Frontal cortex (tissue), 4 donors: ENCODE measurements around the gene OSBPL3. TPM values are rescaled to one million over a fixed set of nuclear protein-coding genes. Genes with fewer than 3 reads are reported as not detected.
A peak's percentile ranks its signal among the peaks of the same experiment; 100 is the strongest.

Experiments
- DNase-seq, 2 donors: peaks; one replicate each; pipeline ENCODE4 v3.0.0; 2012; ENCODE audit warnings: low spot score in 2 of 2
- FAIRE-seq: peaks from 2 replicates; lab custom pipeline; 2012; peaks lifted over from hg19 to GRCh38; lab: Jason Lieb, UNC
- total RNA-seq: library from RNA; depleted of rRNA; stranded (reverse); fragments of >200 nt; gene quantifications from one replicate; pipeline ENCODE4 v1.2.3, GENCODE V29; 2014
- donor health status: control.
- donor health status: control.
- donor health status: control.

The OSBPL3 gene
- total RNA-seq, 1 donor from 2014 or later = 4.5 TPM

- no peak for FAIRE-seq
- peak; percentile 19 to 49 for DNase-seq
Measured at GRCh38 chr7:24981171-24981951, 1.4 kb upstream of the OSBPL3 start.

- FAIRE-seq = no peak
- DNase-seq = peak in 1 of 2 donors; percentile 14
Measured at GRCh38 chr7:24980534-24981170, 674 bp upstream of the OSBPL3 start.

GRCh38 chr7:24979470-24979862 lies 512 bp downstream of the OSBPL3 start:
- FAIRE-seq (no peak), DNase-seq (peak; percentile 26 to 28)

- no peak for DNase-seq
- FAIRE-seq = no peak
Measured at GRCh38 chr7:24978843-24979469, 1.0 kb downstream of the OSBPL3 start.

- DNase-seq (no peak), FAIRE-seq (no peak)
Measured at GRCh38 chr7:24975644-24976260, 4.2 kb downstream of the OSBPL3 start.

- no peak for DNase-seq
- no peak for FAIRE-seq
Measured at GRCh38 chr7:24975172-24975571, 4.8 kb downstream of the OSBPL3 start.

- no peak for DNase-seq
- FAIRE-seq = no peak
Measured at GRCh38 chr7:24974026-24974832, 5.7 kb downstream of the OSBPL3 start.

GRCh38 chr7:24972991-24973390 lies 7.0 kb downstream of the OSBPL3 start:
- no peak for FAIRE-seq
- no peak for DNase-seq

- no peak for FAIRE-seq
- no peak for DNase-seq
Measured at GRCh38 chr7:24972166-24972477, 7.9 kb downstream of the OSBPL3 start.

GRCh38 chr7:24971333-24972165 lies 8.4 kb downstream of the OSBPL3 start:
- no peak for FAIRE-seq
- DNase-seq = no peak

GRCh38 chr7:24970676-24971075 lies 9.3 kb downstream of the OSBPL3 start:
- no peak for DNase-seq
- FAIRE-seq = no peak

- FAIRE-seq (no peak), DNase-seq (no peak)
Measured at GRCh38 chr7:24968165-24968564, 11.8 kb downstream of the OSBPL3 start.

GRCh38 chr7:24967696-24968095 lies 12.3 kb downstream of the OSBPL3 start:
- no peak for FAIRE-seq
- DNase-seq = no peak

GRCh38 chr7:24966802-24967201 lies 13.2 kb downstream of the OSBPL3 start:
- no peak for FAIRE-seq
- DNase-seq = no peak

- DNase-seq = no peak
- FAIRE-seq = no peak
Measured at GRCh38 chr7:24965831-24966708, 13.9 kb downstream of the OSBPL3 start.

- no peak for FAIRE-seq
Measured at GRCh38 chr7:24964191-24964590, 15.8 kb downstream of the OSBPL3 start.

GRCh38 chr7:24963218-24963617 lies 16.8 kb downstream of the OSBPL3 start:
- peak; percentile 25 to 26 for DNase-seq
- FAIRE-seq = no peak

More at GRCh38 chr7:24964191-24964590, 15.8 kb downstream of the OSBPL3 start:
- DNase-seq = no peak

GRCh38 chr7:24962418-24962962 lies 17.5 kb downstream of the OSBPL3 start:
- FAIRE-seq (no peak), DNase-seq (no peak)
